Type B pancreatic cell (in vitro differentiated cells): ENCODE data around the gene TELO2. TPM values are rescaled to one million over a fixed set of nuclear protein-coding genes. Genes with fewer than 3 reads are reported as not detected.

Experiments
- DNase-seq: peaks from one replicate; pipeline ENCODE4 v3.0.0; 2021; ENCODE audit warnings: mixed read lengths; ENCODE audit not compliant: unreplicated experiment; ENCODE audit errors: extremely low spot score
- H3K27ac Mint-ChIP-seq: 2 replicates; pipeline ENCODE4 v1.8.0; 2021; ENCODE audit warnings: mild to moderate bottlenecking, mixed read lengths
- H3K27me3 Mint-ChIP-seq: 2 replicates; pipeline ENCODE4 v1.8.0; 2021; ENCODE audit warnings: mixed read lengths
- H3K36me3 Mint-ChIP-seq: 2 replicates; pipeline ENCODE4 v1.8.0; 2021; ENCODE audit warnings: mixed read lengths
- H3K4me1 Mint-ChIP-seq: one replicate; pipeline ENCODE4 v1.8.0; 2021; ENCODE audit warnings: mixed read lengths; ENCODE audit not compliant: unreplicated experiment
- H3K4me3 Mint-ChIP-seq: 2 replicates; pipeline ENCODE4 v1.8.0; 2021; ENCODE audit warnings: mild to moderate bottlenecking, mixed read lengths
- H3K9me3 Mint-ChIP-seq: 2 replicates; pipeline ENCODE4 v1.8.0; 2021; ENCODE audit warnings: mixed read lengths
- total RNA-seq: library from RNA; stranded (reverse); gene quantifications from 2 replicates; pipeline ENCODE4 v1.2.1, GENCODE V29; 2021; ENCODE audit warnings: low replicate concordance
- TF ChIP-seq, protein P1 (sequence below): fragments of 200-600 bp; sonication (generic); conservative IDR thresholded peaks from 2 replicates; pipeline ENCODE4 v1.5.0; 2021; ENCODE audit warnings: antibody characterized with exemption, mild to moderate bottlenecking

The TELO2 gene
- total RNA-seq, 1 donor from 2014 or later, result 65.4 TPM

DNA sequence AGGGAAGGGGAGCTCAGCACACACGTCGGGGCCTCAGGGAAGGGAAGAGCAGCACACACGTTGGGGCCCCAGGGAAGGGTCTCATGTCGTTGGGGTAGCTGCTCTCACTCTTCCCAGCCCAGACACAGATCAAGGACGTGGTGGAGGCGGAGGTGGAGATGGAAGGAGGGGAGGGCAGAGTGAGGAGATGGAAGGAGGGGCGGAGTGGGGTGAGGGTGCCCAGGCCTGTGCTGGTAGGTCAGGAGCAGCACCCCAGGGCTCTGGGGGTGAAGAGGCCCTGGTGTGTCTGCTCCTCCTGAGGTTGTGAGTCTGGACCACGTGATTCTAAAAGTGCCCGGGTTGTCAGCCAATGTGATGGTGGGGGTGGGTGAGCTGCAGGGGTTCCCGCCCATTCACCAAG, 33.2 kb upstream of the TELO2 start:
- H3K9me3 Mint-ChIP-seq, result no peaks in the 10 kb centered on the region
- no peaks in the 10 kb centered on the region for H3K27me3 Mint-ChIP-seq
- no peak overlapping the region for H3K4me3 Mint-ChIP-seq
- H3K4me1 Mint-ChIP-seq, result no peaks in the 10 kb centered on the region
- TF ChIP-seq, protein P1, sequence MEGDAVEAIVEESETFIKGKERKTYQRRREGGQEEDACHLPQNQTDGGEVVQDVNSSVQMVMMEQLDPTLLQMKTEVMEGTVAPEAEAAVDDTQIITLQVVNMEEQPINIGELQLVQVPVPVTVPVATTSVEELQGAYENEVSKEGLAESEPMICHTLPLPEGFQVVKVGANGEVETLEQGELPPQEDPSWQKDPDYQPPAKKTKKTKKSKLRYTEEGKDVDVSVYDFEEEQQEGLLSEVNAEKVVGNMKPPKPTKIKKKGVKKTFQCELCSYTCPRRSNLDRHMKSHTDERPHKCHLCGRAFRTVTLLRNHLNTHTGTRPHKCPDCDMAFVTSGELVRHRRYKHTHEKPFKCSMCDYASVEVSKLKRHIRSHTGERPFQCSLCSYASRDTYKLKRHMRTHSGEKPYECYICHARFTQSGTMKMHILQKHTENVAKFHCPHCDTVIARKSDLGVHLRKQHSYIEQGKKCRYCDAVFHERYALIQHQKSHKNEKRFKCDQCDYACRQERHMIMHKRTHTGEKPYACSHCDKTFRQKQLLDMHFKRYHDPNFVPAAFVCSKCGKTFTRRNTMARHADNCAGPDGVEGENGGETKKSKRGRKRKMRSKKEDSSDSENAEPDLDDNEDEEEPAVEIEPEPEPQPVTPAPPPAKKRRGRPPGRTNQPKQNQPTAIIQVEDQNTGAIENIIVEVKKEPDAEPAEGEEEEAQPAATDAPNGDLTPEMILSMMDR, result no peak
- no peak for DNase-seq
- no peak overlapping the region for H3K27ac Mint-ChIP-seq
- H3K36me3 Mint-ChIP-seq, result no peaks in the 10 kb centered on the region

- H3K27ac Mint-ChIP-seq, result no peak overlapping the region
- TF ChIP-seq, protein P1, result no peak
- DNase-seq, result no peak
- no peaks in the 10 kb centered on the region for H3K4me1 Mint-ChIP-seq
- H3K27me3 Mint-ChIP-seq, result no peaks in the 10 kb centered on the region
- no peak overlapping the region for H3K4me3 Mint-ChIP-seq
- no peaks in the 10 kb centered on the region for H3K9me3 Mint-ChIP-seq
- H3K36me3 Mint-ChIP-seq, result no peaks in the 10 kb centered on the region
These were observed 32.5 kb upstream of the TELO2 start for GRCh38 chr16:1460602-1461138.

- H3K4me1 Mint-ChIP-seq, result no peaks in the 10 kb centered on the region
These were observed 32.0 kb upstream of the TELO2 start for GRCh38 chr16:1461146-1461545.

GRCh38 chr16:1464196-1464893, 28.8 kb upstream of the TELO2 start:
- Mint-ChIP-seq H3K4me1 (no peaks in the 10 kb centered on the region), H3K36me3 (no peaks in the 10 kb centered on the region), H3K27ac (no peak overlapping the region), H3K9me3 (no peaks in the 10 kb centered on the region), H3K4me3 (no peak overlapping the region), H3K27me3 (no peaks in the 10 kb centered on the region)
- TF ChIP-seq, protein P1, result no peak
- peak; percentile 66 for DNase-seq

More at GRCh38 chr16:1461146-1461545, 32.0 kb upstream of the TELO2 start:
- Mint-ChIP-seq H3K9me3 (no peaks in the 10 kb centered on the region), H3K36me3 (no peaks in the 10 kb centered on the region), H3K27ac (no peak overlapping the region), H3K4me3 (no peak overlapping the region), H3K27me3 (no peaks in the 10 kb centered on the region)
- TF ChIP-seq, protein P1, result no peak
- DNase-seq, result no peak

DNA sequence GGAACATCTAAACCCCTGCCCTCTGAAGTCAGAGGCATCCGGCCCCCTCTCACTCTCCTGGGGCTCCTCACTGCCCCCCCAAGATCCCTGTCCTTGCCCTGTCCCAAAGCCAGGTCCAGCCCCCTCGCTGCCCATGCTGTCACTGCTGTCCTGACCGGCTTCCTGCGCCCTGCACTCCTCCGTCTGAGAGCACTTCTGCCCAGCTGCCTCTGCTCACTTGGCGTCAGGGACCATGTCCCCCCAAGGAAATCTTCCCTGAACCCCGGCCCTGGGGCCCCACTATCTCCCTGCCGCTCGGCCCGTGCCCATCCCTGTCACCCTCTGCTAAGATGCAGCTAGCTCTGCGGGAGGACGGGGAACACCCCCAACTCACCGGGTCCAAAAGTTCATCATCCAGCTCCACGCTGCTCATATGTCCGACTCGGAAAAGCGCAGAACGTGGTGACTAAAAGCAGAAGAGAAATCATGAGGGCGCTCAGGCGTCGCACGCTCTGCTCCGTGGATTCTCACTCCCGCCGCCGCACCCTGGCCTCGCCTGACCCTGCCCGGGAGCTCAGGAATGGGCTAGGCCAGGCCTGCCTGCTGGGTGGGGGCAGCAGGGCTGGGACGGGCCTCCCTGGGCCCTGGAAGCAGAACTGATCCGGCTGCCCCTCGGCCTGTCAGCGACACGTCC, 28.1 kb upstream of the TELO2 start:
- Mint-ChIP-seq H3K4me3 (no peak overlapping the region), H3K9me3 (no peaks in the 10 kb centered on the region), H3K27me3 (no peaks in the 10 kb centered on the region), H3K4me1 (peaks cover 5% of the 10 kb centered on the region), H3K27ac (no peak overlapping the region), H3K36me3 (no peaks in the 10 kb centered on the region)
- DNase-seq, result no peak
- TF ChIP-seq, protein P1, result no peak
